Activated effector memory CD4-positive, alpha-beta T cell treated with Interleukin-2 at 50 U/mL for 16 hours (primary cell): ENCODE results near the gene COPE.

Experiments used
- DNase-seq: peaks from one replicate; pipeline ENCODE4 v3.0.0-alpha.2; 2020

Gene COPE

DNA sequence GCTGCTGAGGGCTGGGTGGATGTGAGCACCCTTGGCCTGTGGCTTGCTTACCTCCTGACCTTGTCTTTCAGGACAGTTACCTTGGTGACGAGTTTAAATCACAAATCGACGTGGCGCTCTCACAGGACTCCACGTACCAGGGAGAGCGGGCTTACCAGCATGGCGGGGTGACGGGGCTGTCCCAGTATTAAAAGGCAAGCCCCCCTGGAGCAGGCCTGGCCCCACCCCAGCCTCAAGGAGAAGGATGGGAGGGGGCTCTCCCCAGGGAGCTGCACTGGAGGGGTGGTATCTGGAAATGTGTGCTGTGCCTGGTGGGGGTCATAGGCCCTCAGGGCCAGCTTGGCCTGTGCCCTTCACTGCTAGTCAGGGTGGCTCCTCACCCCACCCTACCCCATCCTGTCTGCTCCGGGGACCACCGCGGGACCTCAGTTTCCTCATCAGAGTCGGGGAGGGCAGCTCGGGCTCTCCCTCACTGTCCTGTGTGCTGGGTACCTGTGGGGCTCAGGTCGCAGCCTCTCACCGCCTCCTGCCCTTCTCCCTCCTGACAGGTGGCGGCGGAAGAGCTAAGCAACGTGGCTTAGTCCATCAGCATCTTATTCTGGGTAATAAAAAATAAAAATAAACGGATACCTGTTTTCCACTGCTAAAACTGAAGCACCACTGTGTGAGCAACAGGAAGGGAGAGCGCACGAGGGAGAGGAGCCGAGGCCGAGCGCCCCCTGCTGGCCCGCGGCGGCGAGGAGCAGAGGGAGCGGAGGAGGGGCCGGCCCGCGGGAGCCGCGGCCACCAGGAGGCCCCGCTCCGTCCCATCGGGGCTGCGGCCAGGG lies 53.0 kb downstream of the COPE start:
- peak; percentile 45 for DNase-seq

DNA sequence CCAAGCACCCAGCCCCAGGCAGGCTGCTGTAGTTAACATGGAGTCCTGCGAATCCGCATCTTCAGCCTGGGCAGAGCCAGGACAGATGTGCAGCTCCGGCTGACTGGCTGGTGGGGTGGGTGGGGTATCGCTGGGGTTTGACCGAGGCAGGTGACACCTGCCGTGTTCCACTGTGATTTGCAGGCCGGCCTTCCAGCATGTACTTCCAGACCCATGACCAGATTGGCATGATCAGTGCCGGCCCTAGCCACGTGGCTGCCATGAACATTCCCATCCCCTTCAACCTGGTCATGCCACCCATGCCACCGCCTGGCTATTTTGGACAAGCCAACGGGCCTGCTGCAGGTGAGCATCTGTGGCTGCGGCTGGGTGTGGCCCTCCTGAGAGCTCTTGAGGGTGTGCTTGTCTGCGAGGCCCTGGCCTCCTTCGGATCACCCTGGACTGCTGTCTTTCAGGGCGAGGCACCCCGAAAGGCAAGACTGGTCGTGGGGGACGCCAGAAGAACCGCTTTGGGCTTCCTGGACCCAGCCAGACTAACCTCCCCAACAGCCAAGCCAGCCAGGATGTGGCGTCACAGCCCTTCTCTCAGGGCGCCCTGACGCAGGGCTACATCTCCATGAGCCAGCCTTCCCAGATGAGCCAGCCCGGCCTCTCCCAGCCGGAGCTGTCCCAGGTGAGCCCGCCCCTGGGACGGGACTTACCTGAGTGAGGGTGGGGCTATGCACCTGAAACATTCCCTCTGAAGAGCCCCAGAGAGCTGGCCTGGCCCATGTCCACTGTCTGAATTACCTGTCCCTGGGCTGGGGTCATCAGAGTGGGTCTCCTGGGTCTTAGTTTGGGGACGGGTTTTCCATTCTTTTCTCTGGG lies 53.8 kb downstream of the COPE start:
- DNase-seq: no peak

GRCh38 chr19:18863843-18864362 lies 55.3 kb downstream of the COPE start:
- DNase-seq: no peak

GRCh38 chr19:18862976-18863842 lies 56.0 kb downstream of the COPE start:
- no peak for DNase-seq

DNA sequence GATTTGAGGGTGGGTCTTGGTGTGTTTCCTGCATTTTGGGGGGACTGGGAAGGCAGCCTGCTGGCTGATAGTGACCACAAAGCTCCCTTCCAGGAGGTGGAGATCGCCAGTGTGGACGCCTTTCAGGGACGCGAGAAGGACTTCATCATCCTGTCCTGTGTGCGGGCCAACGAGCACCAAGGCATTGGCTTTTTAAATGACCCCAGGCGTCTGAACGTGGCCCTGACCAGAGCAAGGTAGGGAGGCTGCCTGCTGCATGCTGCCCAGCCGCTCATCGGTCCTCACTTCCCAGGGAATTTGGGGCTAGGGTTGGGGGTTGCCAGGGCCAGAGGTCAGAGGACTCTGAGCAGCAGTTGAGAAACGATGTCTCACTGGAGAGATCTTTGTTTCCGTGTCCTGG lies 57.3 kb downstream of the COPE start:
- no peak for DNase-seq

GRCh38 chr19:18861235-18861634 lies 58.0 kb downstream of the COPE start:
- DNase-seq: no peak

DNA sequence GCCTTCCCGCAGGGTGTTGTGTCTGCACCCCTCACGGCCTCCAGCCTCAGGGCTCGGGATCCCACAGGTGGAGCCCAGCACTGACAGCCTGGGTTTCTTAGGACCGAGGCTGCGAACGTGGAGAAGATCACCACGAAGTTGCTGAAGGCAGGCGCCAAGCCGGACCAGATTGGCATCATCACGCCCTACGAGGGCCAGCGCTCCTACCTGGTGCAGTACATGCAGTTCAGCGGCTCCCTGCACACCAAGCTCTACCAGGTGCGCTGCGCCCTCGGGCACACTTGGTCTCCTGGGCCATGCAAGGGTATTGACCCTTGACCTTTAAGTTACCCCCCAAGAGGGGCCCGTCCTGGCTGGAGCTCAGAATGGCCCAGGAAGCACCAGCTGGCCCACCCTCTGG lies 58.5 kb downstream of the COPE start:
- no peak for DNase-seq

GRCh38 chr19:18860302-18860700 lies 58.9 kb downstream of the COPE start:
- no peak for DNase-seq

GRCh38 chr19:18859676-18860301 lies 59.4 kb downstream of the COPE start:
- no peak for DNase-seq

- no peak for DNase-seq
Measured at GRCh38 chr19:18858906-18859646, 60.1 kb downstream of the COPE start.

- DNase-seq: no peak
Measured at GRCh38 chr19:18857223-18857622, 62.0 kb downstream of the COPE start.

GRCh38 chr19:18856385-18857126 lies 62.6 kb downstream of the COPE start:
- DNase-seq: no peak

DNA sequence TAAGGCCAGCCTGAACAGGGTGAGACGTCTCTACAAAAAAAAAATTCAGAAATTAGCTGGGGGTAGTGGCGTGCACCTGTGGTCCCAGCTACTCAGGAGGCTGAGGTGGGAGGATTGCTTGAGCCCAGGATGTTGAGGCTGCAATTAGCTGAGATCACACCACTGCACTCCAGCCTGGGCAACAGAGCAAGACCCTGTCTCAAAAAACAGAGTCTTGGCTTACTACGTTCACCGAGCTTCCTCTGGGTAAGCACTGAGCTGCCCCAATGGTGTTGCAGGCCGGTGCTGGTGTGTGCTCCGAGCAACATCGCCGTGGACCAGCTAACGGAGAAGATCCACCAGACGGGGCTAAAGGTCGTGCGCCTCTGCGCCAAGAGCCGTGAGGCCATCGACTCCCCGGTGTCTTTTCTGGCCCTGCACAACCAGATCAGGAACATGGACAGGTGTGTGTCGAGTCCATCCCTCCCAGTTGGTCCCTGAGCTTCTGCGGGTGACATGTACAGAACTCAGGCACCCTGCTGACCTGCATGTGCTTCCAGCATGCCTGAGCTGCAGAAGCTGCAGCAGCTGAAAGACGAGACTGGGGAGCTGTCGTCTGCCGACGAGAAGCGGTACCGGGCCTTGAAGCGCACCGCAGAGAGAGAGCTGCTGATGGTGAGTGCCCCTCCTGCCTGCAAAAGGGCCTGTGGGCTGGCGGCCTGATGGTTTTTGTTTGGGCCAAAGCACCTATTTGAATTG lies 63.4 kb downstream of the COPE start:
- no peak for DNase-seq

DNA sequence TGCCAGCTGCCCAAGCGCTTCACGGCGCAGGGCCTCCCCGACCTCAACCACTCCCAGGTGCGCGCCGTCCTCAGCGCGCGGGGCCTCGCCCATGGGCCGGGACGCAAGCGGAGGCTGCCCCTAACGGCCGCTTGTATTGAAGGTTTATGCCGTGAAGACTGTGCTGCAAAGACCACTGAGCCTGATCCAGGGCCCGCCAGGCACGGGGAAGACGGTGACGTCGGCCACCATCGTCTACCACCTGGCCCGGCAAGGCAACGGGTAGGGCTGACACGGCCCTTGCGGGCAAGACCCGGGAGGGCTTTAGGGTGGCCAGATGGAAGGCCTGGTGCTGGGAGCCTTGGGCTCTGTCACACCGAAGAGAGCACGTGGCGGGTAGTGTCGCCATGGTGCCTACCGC lies 64.2 kb downstream of the COPE start:
- no peak for DNase-seq

DNA sequence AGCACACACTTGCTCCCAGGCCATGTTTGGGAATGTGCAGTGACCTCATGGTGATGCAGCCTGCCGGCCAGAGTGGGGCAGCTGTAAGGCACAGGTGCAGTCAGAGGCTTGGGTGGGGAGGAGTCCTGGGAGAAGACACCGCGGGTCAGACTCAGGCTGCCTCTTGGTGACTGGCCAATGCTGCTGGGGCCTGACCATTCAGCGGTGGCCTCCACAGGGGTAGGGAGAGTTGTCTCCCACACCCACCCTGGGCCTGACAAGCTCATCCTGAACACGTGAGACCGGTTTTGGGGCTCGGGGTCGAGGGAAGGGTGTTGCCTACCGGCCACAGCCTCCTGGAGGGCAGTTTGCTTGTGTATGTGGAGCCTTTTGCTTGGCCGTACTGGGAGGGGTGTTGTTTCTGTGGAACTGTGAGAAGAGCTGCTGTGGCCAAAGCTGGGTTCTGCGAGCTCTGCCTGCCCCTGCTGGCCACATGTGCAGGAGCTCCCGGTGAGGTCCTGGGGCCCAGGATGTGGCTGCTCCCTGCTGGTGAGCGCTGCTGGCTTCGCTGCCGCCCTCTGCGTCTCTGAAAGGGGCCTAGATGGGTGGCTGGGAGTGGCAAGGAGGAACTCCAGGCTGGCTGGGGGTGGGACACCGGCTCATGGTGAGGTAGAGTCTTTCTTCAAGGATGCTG lies 65.3 kb downstream of the COPE start:
- DNase-seq: no peak

DNA sequence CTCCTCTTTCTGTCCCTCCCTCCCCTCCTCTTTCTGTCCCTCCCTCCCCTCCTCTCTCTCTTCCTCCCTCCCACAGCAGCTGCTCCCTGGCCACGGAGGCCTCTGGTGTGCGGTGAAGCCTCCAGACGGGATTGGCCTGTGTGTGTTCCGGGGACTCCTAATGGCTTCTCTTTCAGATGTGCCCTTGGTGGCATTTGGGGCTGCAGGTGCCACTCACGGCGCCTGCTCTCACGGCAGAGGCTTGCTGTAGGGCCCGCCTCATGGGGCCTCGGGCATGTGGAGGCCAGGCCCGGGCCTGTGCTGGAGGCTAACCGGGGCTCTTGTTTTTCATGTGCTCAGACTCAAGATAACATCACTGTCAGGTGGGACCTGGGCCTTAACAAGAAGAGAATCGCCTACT lies 66.5 kb downstream of the COPE start:
- no peak for DNase-seq

DNA sequence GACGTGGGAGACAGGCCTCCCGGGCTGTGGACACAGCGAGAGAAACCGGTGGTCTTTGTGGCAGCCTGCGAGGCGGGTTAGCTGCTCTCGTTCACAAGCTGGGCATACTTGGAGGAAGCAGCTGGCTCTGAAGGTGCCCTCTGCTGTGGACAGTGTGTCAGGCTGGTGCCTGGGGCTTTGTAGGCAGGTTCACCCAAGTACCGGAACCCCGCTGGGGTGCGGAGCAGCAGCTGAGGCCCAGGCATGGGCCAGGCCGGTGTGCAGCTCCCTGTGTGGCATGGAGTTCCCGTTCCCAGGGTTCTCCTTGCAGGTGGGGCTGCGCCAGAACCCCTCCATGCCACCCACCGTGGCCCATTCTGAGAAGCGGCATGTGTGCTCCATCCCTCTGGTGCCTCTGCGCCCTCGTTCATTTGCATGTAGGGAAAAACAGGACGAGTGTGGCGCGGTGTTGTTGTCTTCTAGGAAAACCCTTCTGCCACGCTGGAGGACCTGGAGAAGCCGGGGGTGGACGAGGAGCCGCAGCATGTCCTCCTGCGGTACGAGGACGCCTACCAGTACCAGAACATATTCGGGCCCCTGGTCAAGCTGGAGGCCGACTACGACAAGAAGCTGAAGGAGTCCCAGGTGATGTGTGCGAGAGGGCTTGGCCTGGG lies 67.4 kb downstream of the COPE start:
- no peak for DNase-seq

- no peak for DNase-seq
Measured at GRCh38 chr19:18850471-18851375, 68.5 kb downstream of the COPE start.
